Activated CD8-positive, alpha-beta T cell treated with anti-CD3 and anti-CD28 coated beads, Interleukin-2, amount 10 ng/mL, durations not matched to agents 7 days and 5 days (primary cell): Measurements from ENCODE around the gene CRHR2. TPM values are rescaled to one million over a fixed set of nuclear protein-coding genes. Genes with fewer than 3 reads are reported as not detected.
A peak's percentile ranks its signal among the peaks of the same experiment; 100 is the strongest.

ENCODE experiments used
- ATAC-seq: fragments of 150-1000 bp; cut with Tn5 transposase; one replicate; pipeline ENCODE4 v1.10.0; 2021; ENCODE audit warnings: moderate library complexity
- CTCF ChIA-PET: fragments of 350-600 bp; sonication (Branson Sonifier 250); formaldehyde crosslinking; loops from one replicate; lab custom pipeline; 2021; ENCODE audit warnings: antibody characterized with exemption; lab: Charles Lee
- POLR2A ChIA-PET: fragments of 350-600 bp; sonication (Branson Sonifier 250); formaldehyde crosslinking; loops from one replicate; lab custom pipeline; 2021; ENCODE audit warnings: antibody characterized with exemption; lab: Charles Lee
- DNase-seq: peaks from one replicate; pipeline ENCODE4 v3.0.0-alpha.2; 2020
- H3K27ac Mint-ChIP-seq: one replicate; pipeline ENCODE4 v1.8.0; 2021; ENCODE audit warnings: mild to moderate bottlenecking, mixed read lengths
- H3K27me3 Mint-ChIP-seq: one replicate; pipeline ENCODE4 v1.8.0; 2021; ENCODE audit warnings: low read depth, mixed read lengths
- H3K36me3 Mint-ChIP-seq: one replicate; pipeline ENCODE4 v1.8.0; 2021; ENCODE audit warnings: low read depth, mixed read lengths
- H3K4me1 Mint-ChIP-seq: one replicate; pipeline ENCODE4 v1.8.0; 2021; ENCODE audit warnings: low read depth, mixed read lengths
- H3K4me3 Mint-ChIP-seq: one replicate; pipeline ENCODE4 v1.8.0; 2021; ENCODE audit warnings: mild to moderate bottlenecking, mixed read lengths
- H3K9me3 Mint-ChIP-seq: one replicate; pipeline ENCODE4 v1.8.0; 2022; ENCODE audit warnings: mixed read lengths; ENCODE audit not compliant: insufficient read depth
- total RNA-seq, 2 experiments: library from RNA; stranded (reverse); gene quantifications; one replicate each; pipeline ENCODE4 v1.2.3, GENCODE V29; 2021

The CRHR2 gene
- total RNA-seq, 2 experiments from 2014 or later = not detected

DNA sequence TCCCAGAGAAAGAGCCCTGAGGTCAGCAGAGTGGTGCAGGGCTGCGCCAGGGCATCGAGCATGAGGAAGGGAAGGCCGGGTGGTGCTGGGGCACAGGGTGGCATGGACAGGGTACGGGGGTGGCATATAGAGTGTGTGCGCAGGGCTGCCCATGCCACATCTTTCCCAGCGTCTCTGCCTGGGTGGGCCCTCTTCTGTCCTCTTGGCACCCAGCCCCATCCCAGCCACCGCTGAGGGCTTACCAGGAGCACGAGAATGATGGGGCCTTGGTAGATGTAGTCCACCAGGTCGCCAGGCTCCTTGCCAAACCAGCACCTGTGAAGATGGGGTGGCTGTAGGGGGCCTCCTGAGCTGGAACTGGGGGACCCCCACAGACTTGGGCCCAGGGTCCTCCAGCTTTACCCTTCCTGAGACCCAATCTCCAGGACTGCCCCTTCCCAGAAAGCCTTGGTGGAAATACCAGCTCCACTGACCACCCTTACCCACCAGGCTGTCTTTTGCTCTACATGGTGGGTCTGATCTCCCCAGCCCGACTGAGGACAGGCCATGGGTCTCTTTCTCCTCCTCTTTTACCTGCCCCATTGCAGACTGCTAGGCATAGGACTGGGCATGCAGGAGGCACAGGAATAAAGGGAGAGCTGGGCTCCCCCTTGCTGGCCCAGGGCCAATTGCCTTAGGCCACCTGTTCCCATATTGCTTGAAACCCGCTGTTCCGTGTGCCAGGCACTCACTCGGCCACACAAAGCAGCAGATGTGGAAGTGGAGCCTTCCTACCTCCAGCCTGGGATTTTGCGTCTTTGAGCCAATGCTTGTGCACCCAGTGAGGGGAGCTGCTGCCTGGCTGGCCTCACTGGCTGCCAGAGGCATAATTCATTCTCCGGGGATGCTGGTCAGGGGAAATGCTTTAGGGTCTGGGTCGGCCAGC, 21.7 kb downstream of the CRHR2 start:
- DNase-seq (no peak), ATAC-seq (no peak)
- no peaks in the 10 kb centered on the region for H3K9me3 Mint-ChIP-seq
- no peak overlapping the region for H3K27ac Mint-ChIP-seq
- POLR2A ChIA-PET = no interaction called here
- CTCF ChIA-PET = no interaction called here
- no peak overlapping the region for H3K4me3 Mint-ChIP-seq
- no peaks in the 10 kb centered on the region for H3K36me3 Mint-ChIP-seq
- H3K27me3 Mint-ChIP-seq = no peaks in the 10 kb centered on the region
- no peaks in the 10 kb centered on the region for H3K4me1 Mint-ChIP-seq

DNA sequence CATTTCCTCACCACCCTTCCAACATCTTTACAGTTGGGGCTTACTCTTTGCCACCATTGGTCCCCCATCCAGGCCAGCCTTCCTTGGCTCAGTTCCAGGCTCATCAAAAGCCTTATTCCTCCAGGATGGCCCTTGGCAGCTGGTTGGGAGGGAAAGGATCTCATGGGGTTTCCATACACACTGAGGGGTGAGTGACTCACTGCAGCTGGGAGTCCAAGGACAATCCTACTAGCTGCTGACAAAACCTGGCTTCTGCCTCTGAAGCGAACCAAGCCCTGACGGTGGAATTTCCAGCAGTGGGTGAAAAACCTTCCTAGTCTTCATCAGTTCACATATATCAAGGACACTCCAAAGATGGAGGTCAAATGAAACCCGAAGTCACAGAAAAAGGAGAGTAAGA, 22.9 kb downstream of the CRHR2 start:
- no peaks in the 10 kb centered on the region for H3K36me3 Mint-ChIP-seq
- ChIA-PET CTCF (no interaction called here), POLR2A (no interaction called here)
- no peaks in the 10 kb centered on the region for H3K9me3 Mint-ChIP-seq
- no peak overlapping the region for H3K4me3 Mint-ChIP-seq
- no peak for ATAC-seq
- no peak for DNase-seq
- no peaks in the 10 kb centered on the region for H3K4me1 Mint-ChIP-seq
- H3K27me3 Mint-ChIP-seq = no peaks in the 10 kb centered on the region
- H3K27ac Mint-ChIP-seq = no peak overlapping the region

DNA sequence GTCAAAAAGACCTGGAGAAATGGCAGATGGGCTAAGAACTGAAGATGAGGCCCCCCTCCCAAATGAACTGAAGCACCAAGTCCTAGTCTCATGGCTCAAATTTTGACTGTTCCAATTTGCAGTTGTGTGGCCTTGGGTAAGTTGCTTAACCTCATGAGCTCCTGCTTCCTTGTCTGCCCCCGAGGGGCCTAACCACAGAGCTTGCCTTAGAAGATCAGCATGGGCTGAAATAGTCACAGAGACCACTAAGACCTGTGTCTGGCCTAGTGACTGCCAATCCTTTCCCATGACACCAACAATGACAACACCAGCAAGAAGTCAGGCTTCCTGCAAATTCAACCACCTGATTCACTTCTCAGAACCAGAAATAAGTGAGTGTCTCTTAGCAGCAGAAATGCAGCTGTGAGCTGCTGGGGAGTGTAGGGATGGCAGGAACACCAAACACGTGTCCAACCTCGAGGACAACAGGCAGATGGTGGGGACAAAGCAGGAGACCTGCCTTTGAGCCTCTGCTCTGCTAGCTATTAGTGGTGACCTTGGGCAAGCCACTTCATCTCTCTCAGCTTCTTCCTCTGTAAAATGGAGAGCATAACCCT, 23.7 kb downstream of the CRHR2 start:
- Mint-ChIP-seq H3K27me3 (no peaks in the 10 kb centered on the region), H3K36me3 (no peaks in the 10 kb centered on the region), H3K4me1 (no peaks in the 10 kb centered on the region), H3K27ac (no peak overlapping the region), H3K4me3 (no peak overlapping the region), H3K9me3 (no peaks in the 10 kb centered on the region)
- DNase-seq (no peak), ATAC-seq (no peak)
- CTCF ChIA-PET = no interaction called here
- POLR2A ChIA-PET = no interaction called here

DNA sequence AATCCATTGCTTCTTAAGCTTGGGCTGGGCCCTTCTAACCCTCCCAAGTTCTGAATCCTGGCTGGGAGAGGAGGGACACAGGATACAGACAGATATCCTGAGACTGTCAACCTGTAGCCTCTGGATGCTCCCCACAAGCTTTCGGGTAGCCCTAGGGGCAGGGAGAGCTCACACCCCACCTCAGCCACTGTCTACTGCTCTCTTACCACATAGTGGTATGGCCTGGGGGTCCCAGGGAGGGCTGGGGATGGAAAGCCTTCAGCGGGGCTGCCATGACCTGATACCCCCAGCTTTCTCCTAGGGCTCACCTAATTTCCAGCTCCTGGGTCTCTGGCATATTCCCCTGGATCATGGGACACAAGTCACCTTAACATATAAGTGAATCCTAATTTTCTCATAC, 25.1 kb downstream of the CRHR2 start:
- ATAC-seq (no peak), DNase-seq (no peak)
- no peaks in the 10 kb centered on the region for H3K36me3 Mint-ChIP-seq
- POLR2A ChIA-PET = no interaction called here
- no peak overlapping the region for H3K27ac Mint-ChIP-seq
- CTCF ChIA-PET = no interaction called here
- no peaks in the 10 kb centered on the region for H3K9me3 Mint-ChIP-seq
- H3K27me3 Mint-ChIP-seq = no peaks in the 10 kb centered on the region
- no peak overlapping the region for H3K4me3 Mint-ChIP-seq
- no peaks in the 10 kb centered on the region for H3K4me1 Mint-ChIP-seq

DNA sequence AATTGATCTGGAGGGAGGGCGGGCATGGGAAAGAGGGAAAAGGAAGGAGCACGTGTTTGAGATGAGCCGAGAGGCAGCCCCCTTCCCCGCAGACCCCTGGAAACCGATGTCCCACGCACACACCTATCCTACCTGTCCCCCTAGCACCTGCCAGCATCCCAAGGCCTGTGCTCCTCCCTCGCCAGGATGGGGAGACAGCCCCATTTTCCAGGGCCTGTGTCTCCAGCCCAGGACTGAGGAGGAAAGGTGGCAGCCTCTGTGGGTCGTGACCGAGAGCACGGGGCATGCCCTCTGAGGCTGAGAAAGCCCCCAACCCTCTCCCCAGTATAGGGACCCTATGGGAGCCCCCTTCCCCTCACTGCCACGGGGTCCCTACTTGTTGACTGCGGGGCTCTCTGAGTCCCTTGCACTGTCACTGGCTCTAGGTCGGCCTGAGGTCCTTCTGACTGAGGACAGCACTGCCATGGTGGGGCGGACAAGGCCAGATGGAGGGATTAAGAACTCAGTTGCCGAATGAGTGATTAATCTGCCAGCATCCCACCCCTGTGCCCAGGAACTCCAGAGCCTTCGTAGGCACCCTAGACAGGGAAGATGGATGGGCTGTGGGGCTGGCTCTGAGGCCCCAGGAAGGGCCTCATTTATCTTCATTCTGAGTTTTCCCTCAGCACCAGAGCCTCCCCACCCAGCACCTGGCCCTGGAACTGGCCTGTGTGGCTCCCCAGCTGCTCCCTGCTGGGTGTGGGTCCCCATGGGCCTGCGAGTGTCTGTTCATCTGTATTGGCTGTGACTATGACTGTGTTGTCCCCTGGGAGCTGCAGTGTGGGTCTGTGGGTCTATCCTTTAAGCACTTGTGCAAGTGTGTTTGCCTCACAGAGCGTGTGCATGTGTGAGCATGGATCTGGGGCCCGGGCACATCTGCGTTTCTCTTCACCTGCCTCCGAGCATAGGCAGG, 26.0 kb downstream of the CRHR2 start:
- no peak for ATAC-seq
- H3K4me3 Mint-ChIP-seq = no peak overlapping the region
- CTCF ChIA-PET = no interaction called here
- POLR2A ChIA-PET = no interaction called here
- H3K27me3 Mint-ChIP-seq = no peaks in the 10 kb centered on the region
- no peaks in the 10 kb centered on the region for H3K4me1 Mint-ChIP-seq
- no peaks in the 10 kb centered on the region for H3K36me3 Mint-ChIP-seq
- DNase-seq = no peak
- H3K9me3 Mint-ChIP-seq = no peaks in the 10 kb centered on the region
- H3K27ac Mint-ChIP-seq = no peak overlapping the region

DNA sequence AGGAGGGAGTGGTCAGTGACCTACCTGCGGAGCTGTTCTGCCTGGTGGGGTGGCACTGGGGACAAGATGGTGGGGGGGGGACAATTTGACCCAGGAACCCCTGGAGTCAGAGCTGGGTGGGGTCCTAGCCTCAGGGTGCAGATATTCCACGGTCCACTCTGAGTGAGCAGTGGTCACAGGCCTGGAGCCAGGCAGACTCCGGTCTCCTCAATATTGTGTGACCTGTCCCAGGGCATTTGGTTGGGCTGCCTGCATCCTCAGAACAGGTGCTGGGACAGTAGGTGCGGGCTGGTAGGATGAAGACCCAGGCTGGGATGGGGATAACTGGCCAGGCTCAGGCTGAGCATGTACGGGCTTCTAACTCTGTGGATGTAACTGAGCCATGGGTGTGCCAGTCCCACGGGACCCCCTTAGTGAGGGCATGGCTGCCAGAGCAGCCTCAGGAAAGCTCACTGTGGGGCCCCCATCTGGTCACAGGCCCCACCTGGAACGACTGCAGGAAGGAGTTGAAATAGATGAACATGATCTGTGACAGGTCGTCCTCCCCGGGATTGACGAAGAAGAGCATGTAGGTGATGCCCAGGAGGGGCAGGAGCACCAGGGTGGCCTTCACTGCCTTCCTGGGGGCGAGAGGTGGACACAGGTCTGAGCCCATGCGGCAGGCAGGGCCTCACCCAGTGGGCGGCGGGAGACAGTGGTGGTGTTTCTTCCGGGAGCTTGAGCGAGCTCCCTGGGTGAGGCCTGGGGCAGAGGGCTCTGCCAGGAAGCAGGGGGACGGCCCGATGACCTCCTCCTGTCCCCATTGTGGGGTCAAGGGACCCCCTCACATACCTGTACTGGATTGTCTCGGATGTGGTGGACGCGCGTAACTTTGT, 26.9 kb downstream of the CRHR2 start:
- CTCF ChIA-PET = interaction anchor here (1.1 kb wide), 1 partner anchor 50 kb away, joined by 3 read pairs; no protein-coding TSS in a partner anchor

DNA sequence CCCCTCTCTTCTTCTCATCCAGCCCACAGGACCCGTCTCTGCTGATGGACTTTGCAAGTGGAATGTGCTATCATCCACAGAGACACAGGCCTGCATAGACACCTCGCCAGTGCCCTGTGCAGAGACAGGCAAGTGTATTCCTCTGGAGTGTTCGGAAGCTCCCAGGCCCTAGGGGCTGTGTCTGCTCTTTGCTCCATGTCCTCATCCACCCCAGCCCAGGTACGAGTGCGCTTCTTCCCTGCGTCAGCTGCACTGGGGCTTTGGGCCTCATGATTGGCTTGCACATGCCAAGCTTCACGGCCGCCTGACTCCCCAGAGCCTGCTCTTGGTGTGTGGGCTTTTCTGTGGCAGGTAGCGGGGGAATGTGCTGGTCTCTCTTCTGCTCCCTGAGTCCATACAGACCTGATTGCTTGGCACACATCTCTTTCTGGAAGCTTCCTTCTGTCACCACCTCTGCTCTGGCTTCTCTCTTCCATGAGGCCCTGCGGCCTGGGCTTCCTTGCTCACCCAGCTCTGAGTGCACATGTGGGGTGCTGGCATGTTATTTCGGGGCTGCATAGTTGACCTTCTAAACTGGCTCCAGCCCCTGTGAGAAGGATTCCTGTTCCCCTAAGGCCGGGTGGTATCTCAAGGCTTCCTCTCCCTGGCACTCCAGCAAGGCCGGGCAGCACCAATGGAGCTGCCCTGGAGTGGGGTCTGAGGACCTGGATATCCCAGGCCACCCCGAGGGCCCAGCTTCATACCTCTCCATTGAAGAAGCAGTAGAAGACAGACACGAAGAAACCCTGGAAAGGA, 27.8 kb downstream of the CRHR2 start:
- Mint-ChIP-seq H3K9me3 (no peaks in the 10 kb centered on the region), H3K4me3 (no peak overlapping the region), H3K4me1 (no peaks in the 10 kb centered on the region), H3K27ac (no peak overlapping the region), H3K27me3 (no peaks in the 10 kb centered on the region), H3K36me3 (no peaks in the 10 kb centered on the region)
- ChIA-PET POLR2A (no interaction called here), CTCF (interaction anchor here (1.1 kb wide), 1 partner anchor 50 kb away, joined by 3 read pairs; no protein-coding TSS in a partner anchor)
- no peak for ATAC-seq
- no peak for DNase-seq

More for the DNA sequence above, 26.9 kb downstream of the CRHR2 start:
- no peak overlapping the region for H3K27ac Mint-ChIP-seq
- H3K36me3 Mint-ChIP-seq = no peaks in the 10 kb centered on the region
- H3K27me3 Mint-ChIP-seq = no peaks in the 10 kb centered on the region
- ATAC-seq (no peak), DNase-seq (no peak)
- POLR2A ChIA-PET = no interaction called here
- no peaks in the 10 kb centered on the region for H3K4me1 Mint-ChIP-seq
- no peak overlapping the region for H3K4me3 Mint-ChIP-seq
- no peaks in the 10 kb centered on the region for H3K9me3 Mint-ChIP-seq

DNA sequence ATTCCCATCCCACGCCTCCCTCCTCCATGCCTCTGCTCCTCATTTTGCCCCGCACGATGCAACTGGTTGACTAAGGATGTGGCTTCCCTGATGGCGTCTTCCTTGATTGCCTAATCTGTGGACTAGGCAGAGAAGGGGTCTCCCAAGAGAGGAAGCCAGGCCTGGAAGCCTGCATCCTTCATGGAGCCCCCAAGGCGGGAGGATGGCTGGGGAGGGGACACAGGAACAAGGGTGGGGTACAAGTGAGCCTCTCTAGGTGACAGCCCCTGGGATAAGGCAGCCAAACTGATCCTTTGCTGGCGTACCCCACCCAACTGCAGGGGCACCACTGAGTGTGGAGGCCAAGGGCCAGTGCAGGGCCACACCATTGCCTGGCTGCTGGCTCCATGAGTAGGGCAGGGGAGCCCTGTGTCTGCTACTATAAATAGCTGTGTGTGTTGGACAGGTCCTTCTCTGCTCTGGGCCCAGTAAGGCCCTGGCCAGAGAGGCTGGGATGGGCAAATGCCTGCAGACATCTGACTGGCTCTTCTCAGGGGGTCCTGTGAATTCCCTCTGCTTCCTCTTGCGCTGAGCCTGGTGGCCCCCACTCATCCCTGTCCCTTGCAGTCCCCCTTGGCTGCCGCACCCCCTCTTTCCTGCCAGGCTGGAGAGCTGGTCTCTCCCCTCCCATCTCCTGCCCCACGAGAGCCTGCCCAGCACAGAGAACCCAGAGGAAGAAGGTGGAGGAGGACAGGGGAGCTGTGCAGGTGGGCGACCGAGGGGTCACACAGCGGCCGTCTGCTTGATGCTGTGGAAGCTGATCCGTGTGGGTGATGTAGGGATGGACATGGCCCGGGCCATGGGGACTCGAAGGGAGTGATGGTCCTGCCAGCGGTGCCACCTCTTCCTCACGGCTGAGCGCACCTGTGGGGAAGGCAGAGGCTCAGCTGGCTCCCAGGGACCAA, 29.3 kb downstream of the CRHR2 start:
- Mint-ChIP-seq H3K4me3 (no peak overlapping the region), H3K9me3 (no peaks in the 10 kb centered on the region), H3K27me3 (no peaks in the 10 kb centered on the region), H3K4me1 (no peaks in the 10 kb centered on the region), H3K36me3 (no peaks in the 10 kb centered on the region), H3K27ac (no peak overlapping the region)
- ChIA-PET CTCF (no interaction called here), POLR2A (no interaction called here)
- no peak for DNase-seq
- ATAC-seq = no peak

DNA sequence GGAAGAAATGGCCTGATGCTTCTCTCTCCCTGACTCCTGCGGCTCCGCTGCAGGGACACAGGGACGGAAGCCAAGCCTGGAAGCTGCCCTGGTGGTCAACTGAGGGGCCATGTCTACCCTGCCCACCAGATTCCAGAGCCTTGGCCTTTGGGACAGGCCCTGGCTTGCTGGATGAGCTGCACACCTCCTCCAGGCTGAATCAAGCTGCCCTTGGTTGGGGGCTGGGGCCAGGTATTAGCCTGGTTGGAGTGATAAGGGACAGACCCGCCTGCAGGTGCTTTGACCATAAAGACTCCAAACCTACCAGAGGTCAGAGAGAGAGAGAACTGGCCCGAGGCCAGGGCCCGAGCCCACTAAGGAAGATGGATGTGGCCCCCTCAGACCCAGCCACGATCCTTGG, 30.1 kb downstream of the CRHR2 start:
- Mint-ChIP-seq H3K4me3 (no peak overlapping the region), H3K27ac (peak overlapping the region; percentile 20), H3K27me3 (no peaks in the 10 kb centered on the region), H3K36me3 (no peaks in the 10 kb centered on the region), H3K4me1 (no peaks in the 10 kb centered on the region), H3K9me3 (no peaks in the 10 kb centered on the region)
- DNase-seq (no peak), ATAC-seq (no peak)
- ChIA-PET POLR2A (no interaction called here), CTCF (no interaction called here)

DNA sequence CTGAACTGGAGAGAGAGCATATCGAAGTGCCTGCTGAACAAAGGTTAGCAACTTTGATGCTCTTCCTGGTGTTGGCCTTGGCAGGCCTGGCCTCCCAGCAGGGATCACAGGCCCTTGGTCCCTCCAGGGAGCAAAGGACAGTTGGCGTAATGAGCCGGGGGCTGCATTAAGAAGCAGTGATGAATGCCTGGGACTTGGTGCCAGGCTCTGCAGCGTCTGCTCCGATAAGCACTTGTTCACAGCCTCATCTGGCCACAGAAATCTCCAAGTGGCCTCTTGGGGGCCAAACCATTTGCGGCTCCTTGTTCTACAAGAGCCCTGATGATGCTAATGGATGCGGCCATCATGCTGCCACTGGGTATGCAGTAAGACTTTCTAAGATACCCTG, 31.8 kb downstream of the CRHR2 start:
- Mint-ChIP-seq H3K9me3 (no peaks in the 10 kb centered on the region), H3K27me3 (no peaks in the 10 kb centered on the region), H3K36me3 (peaks cover 3% of the 10 kb centered on the region), H3K27ac (no peak overlapping the region), H3K4me3 (no peak overlapping the region), H3K4me1 (no peaks in the 10 kb centered on the region)
- no peak for DNase-seq
- CTCF ChIA-PET = interaction anchor here (1.4 kb wide), 1 partner anchor 13 kb away, joined by 3 read pairs; no protein-coding TSS in a partner anchor
- ATAC-seq = no peak
- POLR2A ChIA-PET = interaction anchor here (0.9 kb wide), 1 partner anchor 56 kb away, joined by 3 read pairs; no protein-coding TSS in a partner anchor
